B cell (primary cell): Measurements from ENCODE around the gene FTSJ3. TPM values are rescaled to one million over a fixed set of nuclear protein-coding genes. Genes with fewer than 3 reads are reported as not detected.

Experiments used
- ATAC-seq: fragments of 200-7000 bp; cut with Tn5 transposase; one replicate; pipeline ENCODE4 v1.10.0; 2021; ENCODE audit warnings: low read depth, mild to moderate bottlenecking, moderate number of reproducible peaks, moderate library complexity
- CTCF ChIA-PET: fragments of 350-600 bp; sonication (Branson Sonifier 250); formaldehyde crosslinking; loops from one replicate; lab custom pipeline; 2021; ENCODE audit warnings: antibody characterized with exemption, inconsistent platforms; lab: Charles Lee
- POLR2A ChIA-PET: fragments of 350-600 bp; sonication (Branson Sonifier 250); formaldehyde crosslinking; loops from one replicate; lab custom pipeline; 2021; ENCODE audit warnings: antibody characterized with exemption; lab: Charles Lee
- DNase-seq: peaks from one replicate; pipeline ENCODE4 v3.0.0; 2013
- H2AFZ ChIP-seq: 2 replicates; pipeline ENCODE4 v1.6.1; 2012; ENCODE audit warnings: mild to moderate bottlenecking, low read depth, low read length; ENCODE audit not compliant: insufficient read depth, poor library complexity, severe bottlenecking
- H3K27ac ChIP-seq, 2 donors: 1 replicate in 1 of 2; 2 replicates in 1 of 2; pipeline ENCODE4 v1.5.1; 2012 to 2013; ENCODE audit warnings: low read length in 2 of 2, mild to moderate bottlenecking in 2 of 2, moderate library complexity in 1 of 2
- H3K27me3 ChIP-seq, 4 experiments: fragments of 200-600 bp in 1 of 4; sonication (generic) in 1 of 4; replicated peaks in 1 of 4; 1 replicate in 2 of 4; 2 replicates in 2 of 4; pipeline versions ENCODE4 v1.6.1 to v1.7.0; 2013 to 2016; ENCODE audit warnings: low read length in 3 of 4, mild to moderate bottlenecking in 2 of 4, mixed read lengths in 1 of 4, moderate library complexity in 1 of 4; ENCODE audit not compliant: insufficient read depth in 4 of 4, control insufficient read depth in 3 of 4; ENCODE audit errors: control extremely low read depth in 1 of 4
- H3K36me3 ChIP-seq, 2 experiments: replicated peaks in 1 of 2; 1 replicate in 1 of 2; 2 replicates in 1 of 2; pipeline versions ENCODE4 v1.6.1 to v1.7.1; 2013; ENCODE audit warnings: low read length in 1 of 2; ENCODE audit not compliant: insufficient read depth in 2 of 2, control insufficient read depth in 1 of 2; ENCODE audit errors: control extremely low read depth in 1 of 2, extremely low read depth in 1 of 2
- H3K4me1 ChIP-seq, 2 donors: fragments of 200-600 bp in 1 of 2; sonication (generic) in 1 of 2; 1 replicate in 1 of 2; 2 replicates in 1 of 2; pipeline versions ENCODE4 v1.5.1 to v1.6.1; 2013 to 2017; ENCODE audit warnings: low read length in 2 of 2; ENCODE audit not compliant: control insufficient read depth in 2 of 2, insufficient read depth in 2 of 2
- H3K4me2 ChIP-seq: replicated peaks from 2 replicates; pipeline ENCODE3; 2012; ENCODE audit warnings: mild to moderate bottlenecking, low read depth, low read length; ENCODE audit not compliant: poor library complexity, severe bottlenecking
- H3K4me3 ChIP-seq, 5 experiments: fragments of 200-600 bp in 1 of 5; sonication (generic) in 1 of 5; 1 replicate in 3 of 5; 2 replicates in 2 of 5; pipeline versions ENCODE4 v1.5.1 to v1.7.0; 2011 to 2016; ENCODE audit warnings: low read length in 4 of 5, mild to moderate bottlenecking in 4 of 5, low read depth in 2 of 5, control low read depth in 1 of 5, moderate library complexity in 1 of 5; ENCODE audit not compliant: insufficient read depth in 1 of 5; ENCODE audit errors: control extremely low read depth in 1 of 5, extremely low read depth in 1 of 5
- H3K79me2 ChIP-seq: fragments of 200-600 bp; sonication (generic); one replicate; pipeline ENCODE4 v1.6.0; 2016; ENCODE audit warnings: low read length; ENCODE audit not compliant: control insufficient read depth, insufficient read depth
- H3K9ac ChIP-seq: fragments of 200-600 bp; sonication (generic); 2 replicates; pipeline ENCODE4 v1.6.1; 2017; ENCODE audit warnings: mild to moderate bottlenecking, low read length, moderate library complexity
- H3K9me3 ChIP-seq, 3 donors: one replicate each; pipeline versions ENCODE4 v1.6.1 to v1.7.1; 2013; ENCODE audit warnings: low read length in 2 of 3; ENCODE audit not compliant: control insufficient read depth in 2 of 3, insufficient read depth in 1 of 3; ENCODE audit errors: control extremely low read depth in 1 of 3
- H4K20me1 ChIP-seq: 2 replicates; pipeline ENCODE4 v1.6.0; 2012; ENCODE audit warnings: mild to moderate bottlenecking, low read length; ENCODE audit not compliant: insufficient read depth, control insufficient read depth, poor library complexity, severe bottlenecking
- H3K27ac Mint-ChIP-seq: one replicate; pipeline ENCODE4 v1.8.0; 2021; ENCODE audit warnings: mixed read lengths
- H3K27me3 Mint-ChIP-seq: one replicate; pipeline ENCODE4 v1.8.0; 2021; ENCODE audit warnings: mixed read lengths
- H3K4me1 Mint-ChIP-seq: one replicate; pipeline ENCODE4 v1.8.0; 2021; ENCODE audit warnings: mixed read lengths
- H3K4me3 Mint-ChIP-seq: one replicate; pipeline ENCODE4 v1.8.0; 2021; ENCODE audit warnings: mixed read lengths
- H3K9me3 Mint-ChIP-seq: one replicate; pipeline ENCODE4 v1.8.0; 2022; ENCODE audit warnings: mixed read lengths; ENCODE audit not compliant: insufficient read depth
- CTCF ChIP-seq: fragments of 200-600 bp; IDR thresholded peaks from one replicate; pipeline ENCODE4 v1.8.0; 2022; ENCODE audit warnings: antibody characterized with exemption, mild to moderate bottlenecking
- EZH2 ChIP-seq: IDR thresholded peaks from 2 replicates; pipeline ENCODE4 v1.6.1; 2012; ENCODE audit warnings: borderline replicate concordance, low read depth, mild to moderate bottlenecking, moderate library complexity, low read length; ENCODE audit not compliant: insufficient read depth, poor library complexity, severe bottlenecking
- WGBS: methylation state at CpG from one replicate; pipeline ENCODE4 v1.1.5; 2013; ENCODE audit warnings: missing lambda C conversion rate; ENCODE audit not compliant: insufficient coverage; 5-methylcytosine and 5-hydroxymethylcytosine counted together
- intact Hi-C: fragments of 100-400 bp; cut with micrococcal nuclease; formaldehyde crosslinking; loops from one replicate; pipeline ENCODE4 v1.10.0; 2022
- polyA plus RNA-seq: library from polyadenylated mRNA; depleted of rRNA; stranded (reverse); fragments of >200 nt; gene quantifications from 2 replicates; pipeline ENCODE4 v1.2.3, GENCODE V29; 2012
- total RNA-seq, 2 donors: library from RNA; stranded (reverse); fragments of 120-200 nt in 1 of 2; gene quantifications; 1 replicate in 1 of 2; 2 replicates in 1 of 2; pipeline versions ENCODE4 v1.2.3 to v1.2.4, GENCODE V29; 2013 to 2022

Gene FTSJ3
- total and polyA plus RNA-seq, 2 donors (not counting 1 experiment from before 2014, with no cell fraction given): 26.5 to 75.9 TPM

GRCh38 chr17:63838631-63839171 is 11.2 kb upstream of the FTSJ3 start:
- Histone ChIP-seq H3K27ac (peak overlapping the region; percentile 11 to 45), H4K20me1 (peaks cover 72% of the 10 kb centered on the region)
- H3K27ac Mint-ChIP-seq: peak overlapping the region; percentile 59

More at GRCh38 chr17:63838631-63839171, 11.2 kb upstream of the FTSJ3 start:
- intact Hi-C loops: loop anchor here (5.0 kb wide), 1 partner anchor 411 kb away; no protein-coding TSS in a partner anchor
- peaks cover 49% of the 10 kb centered on the region for H3K4me1 Mint-ChIP-seq
- Histone ChIP-seq H3K9ac (peak overlapping the region; percentile 24), H3K79me2 (peaks cover 69% of the 10 kb centered on the region), H3K4me1 (peaks cover 41 to 54% of the 10 kb centered on the region in 2 donors), H3K27me3 (no peaks in the 10 kb centered on the region), H3K36me3 (peaks cover 1 to 40% of the 10 kb centered on the region in 2 experiments), H3K9me3 (no peaks in the 10 kb centered on the region), H2AFZ (no peak overlapping the region), H3K4me2 (peak overlapping the region; percentile 62), H3K4me3 (no peak overlapping the region)
- ChIA-PET POLR2A (interaction anchor here (0.8 to 0.9 kb wide), 2 partner anchors 9 to 65 kb away, joined by 4 to 8 read pairs; partner anchors contain the start of genes CCDC47 and DDX42), CTCF (interaction anchor here (0.7 to 2.2 kb wide), 7 partner anchors 9 to 572 kb away, joined by 3 to 15 read pairs (median 4); no protein-coding TSS in a partner anchor)
- DNase-seq: peak; percentile 15
- TF ChIP-seq EZH2: no peak
- no peak for TF ChIP-seq CTCF
- ATAC-seq: no peak
- peak overlapping the region; percentile 34 for H3K4me3 Mint-ChIP-seq
- H3K9me3 Mint-ChIP-seq: no peaks in the 10 kb centered on the region
- no peaks in the 10 kb centered on the region for H3K27me3 Mint-ChIP-seq
- whole genome bisulfite sequencing: 28% methylated on average over 6 of the region's 7 CpGs
